Measurements from ENCODE around the gene VAMP5. TPM values are rescaled to one million over a fixed set of nuclear protein-coding genes. Genes with fewer than 3 reads are reported as not detected.

Gene VAMP5, protein sequence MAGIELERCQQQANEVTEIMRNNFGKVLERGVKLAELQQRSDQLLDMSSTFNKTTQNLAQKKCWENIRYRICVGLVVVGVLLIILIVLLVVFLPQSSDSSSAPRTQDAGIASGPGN
- 85.5 and 129 TPM in 2 replicates for total RNA-seq

DNA sequence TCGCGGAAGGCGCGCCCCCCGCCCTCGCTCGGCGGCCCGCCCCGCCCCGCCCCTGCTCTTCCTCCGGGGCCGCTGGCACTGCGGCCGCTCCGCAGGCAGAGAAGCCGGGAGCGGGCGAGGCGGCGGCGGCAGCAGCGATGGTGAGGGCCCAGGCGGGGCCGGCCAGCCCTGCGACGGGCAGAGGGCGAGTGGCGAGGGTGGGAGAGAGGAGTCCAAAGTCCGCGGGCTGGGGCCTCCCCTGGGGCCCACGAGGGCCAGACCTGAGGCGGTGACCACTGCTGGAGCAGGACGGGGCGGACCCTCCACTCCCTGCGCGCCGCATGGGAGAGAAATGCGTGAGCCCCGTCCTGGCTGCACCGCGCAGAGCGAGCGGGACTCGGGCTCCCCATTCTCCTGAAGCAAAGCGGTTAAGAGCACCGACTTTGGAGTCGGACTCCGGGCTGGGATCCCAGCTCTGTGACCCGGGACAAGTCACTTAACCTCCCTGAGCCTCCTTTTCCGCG lies at the start of gene VAMP5:
Gene VAMP5, plus strand, starts transcription at position 78 of the 503 bp plus-strand sequence. Its CDS starts 60 bp downstream, at position 138.

DNA sequence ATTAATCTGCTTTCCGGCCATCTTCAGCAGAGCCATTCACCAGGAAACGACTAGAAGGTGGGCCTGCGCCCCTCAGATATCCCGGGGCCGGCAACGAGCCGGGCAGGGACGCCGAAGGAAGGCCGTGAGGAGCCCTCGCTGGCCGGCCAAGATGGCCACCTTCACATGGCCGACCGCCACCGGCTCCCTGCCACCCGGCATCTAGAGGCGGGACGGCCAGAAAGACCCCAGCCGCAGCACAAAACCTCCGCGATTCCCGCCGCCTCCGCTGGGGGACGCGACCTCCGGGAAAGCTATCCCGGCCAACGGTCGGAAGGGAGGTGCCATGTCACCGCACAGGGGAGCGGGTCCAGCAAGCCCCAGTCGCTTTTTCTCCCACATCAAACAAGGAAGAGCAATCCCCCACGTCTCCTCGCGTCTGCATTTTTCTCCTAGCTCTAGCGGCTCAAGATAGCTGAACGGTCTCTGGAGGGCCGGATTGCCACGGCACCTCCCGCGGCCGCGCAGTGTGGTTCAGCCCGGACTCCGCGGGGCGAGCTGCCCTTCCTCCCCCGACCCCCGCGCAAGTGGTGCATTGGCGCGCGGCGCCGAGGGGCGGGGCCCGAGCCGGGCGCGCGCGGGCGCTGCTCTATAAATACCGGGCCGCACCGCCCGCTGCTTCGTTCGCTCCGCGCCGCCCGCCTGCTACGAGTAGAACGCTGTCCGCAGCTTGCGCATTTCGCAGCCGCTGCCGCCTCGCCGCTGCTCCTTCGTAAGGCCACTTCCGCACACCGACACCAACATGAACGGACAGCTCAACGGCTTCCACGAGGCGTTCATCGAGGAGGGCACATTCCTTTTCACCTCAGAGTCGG lies 45.5 kb upstream of the VAMP5 start, which contains the start of gene MAT2A:
Gene MAT2A, plus strand, starts transcription at position 662 of the 854 bp plus-strand sequence. Its CDS starts 120 bp downstream, at position 782.

DNA sequence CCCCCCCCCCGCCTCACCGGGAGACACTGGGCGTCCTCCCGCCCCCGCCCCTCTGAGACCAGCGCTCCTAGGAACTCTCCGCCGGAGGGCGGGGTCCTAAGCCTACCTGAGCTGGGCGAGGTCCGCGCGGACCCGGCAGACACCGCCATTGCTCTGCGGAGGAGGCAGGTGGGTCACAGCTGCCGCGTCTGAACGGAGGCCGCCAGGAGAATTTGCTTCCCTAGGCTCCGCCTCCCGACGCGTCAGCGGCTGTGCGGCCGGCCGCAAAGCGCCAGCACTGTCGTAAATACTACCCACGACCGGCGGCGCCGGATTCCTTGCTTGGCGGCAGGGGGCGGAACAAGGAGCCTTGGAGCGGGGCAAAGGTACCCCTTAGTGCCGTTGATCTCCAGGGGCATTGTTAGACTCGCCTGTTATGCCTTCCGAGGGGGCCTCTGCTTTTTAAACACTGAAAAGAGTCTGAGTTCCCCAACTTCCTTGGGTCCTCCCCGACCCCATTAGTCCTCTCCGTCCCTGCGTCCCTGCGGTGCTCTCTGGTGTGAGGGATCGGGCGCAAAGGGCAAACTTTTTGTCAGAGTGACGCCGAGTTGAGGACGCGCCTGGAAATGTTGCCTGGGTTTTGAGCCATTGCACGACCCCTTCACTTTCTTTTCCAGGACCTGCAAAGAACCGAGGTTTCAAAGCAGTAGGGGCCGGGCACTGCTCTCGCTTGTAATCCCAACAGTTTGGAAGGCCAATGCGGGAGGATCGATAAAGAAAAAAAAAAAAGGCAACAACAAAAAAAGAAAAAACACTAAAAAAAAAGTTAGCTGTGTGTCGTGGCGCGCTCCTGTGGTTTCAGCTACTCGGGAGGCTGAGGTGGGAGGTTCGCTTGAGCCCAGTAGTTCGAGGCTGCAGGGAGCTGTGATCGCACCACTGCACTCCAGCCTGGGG lies 22.7 kb upstream of the VAMP5 start, which contains the start of gene GGCX:
Gene GGCX, minus strand, starts transcription at position 214 of the 933 bp plus-strand sequence. Its CDS starts 65 bp downstream, at position 149.

DNA sequence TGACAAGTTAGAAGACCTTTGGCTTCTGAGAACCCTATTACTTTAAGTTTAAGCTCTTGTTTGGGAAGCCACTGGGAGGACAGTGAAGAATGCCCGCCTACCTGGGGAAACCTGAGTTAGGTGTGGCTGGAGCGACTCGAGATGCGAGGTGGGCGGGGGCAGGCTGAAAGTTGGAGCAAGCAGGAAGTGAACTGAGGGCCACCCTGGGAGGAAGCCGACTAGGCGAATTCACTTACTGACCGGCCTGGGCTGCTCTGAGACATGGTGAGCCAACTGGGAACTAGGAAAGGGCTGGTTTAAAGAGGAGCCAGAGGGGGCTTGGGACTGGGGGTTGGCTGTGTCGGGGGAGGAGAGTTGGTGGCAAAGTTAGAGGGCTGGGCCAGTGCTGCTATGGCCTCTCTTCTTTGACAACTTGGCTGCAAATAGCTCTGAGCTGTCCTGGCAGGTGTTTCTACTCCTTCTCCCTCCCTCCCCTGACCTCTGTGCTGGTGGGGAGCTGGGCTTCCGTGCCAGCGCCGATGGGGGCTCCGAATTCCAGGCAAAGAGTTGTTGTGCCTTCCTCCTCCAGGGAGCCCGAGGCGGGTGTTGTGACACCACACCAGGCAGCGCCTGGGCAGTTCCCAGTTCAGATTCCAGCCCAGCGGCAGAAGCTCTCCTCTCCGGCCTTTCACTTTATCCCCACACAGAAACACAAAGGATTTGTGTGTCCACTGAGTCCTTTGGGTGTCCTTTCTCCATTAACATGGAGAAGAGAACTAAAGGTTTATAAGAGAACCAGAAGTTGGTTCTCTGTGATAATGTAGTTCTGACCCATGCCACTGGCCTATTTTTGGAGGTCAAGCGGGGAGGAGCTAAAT lies 6.6 kb upstream of the VAMP5 start, which contains the start of gene VAMP8:
Gene VAMP8, plus strand, starts transcription at position 201 of the 857 bp plus-strand sequence. Its CDS starts 61 bp downstream, at position 262.

DNA sequence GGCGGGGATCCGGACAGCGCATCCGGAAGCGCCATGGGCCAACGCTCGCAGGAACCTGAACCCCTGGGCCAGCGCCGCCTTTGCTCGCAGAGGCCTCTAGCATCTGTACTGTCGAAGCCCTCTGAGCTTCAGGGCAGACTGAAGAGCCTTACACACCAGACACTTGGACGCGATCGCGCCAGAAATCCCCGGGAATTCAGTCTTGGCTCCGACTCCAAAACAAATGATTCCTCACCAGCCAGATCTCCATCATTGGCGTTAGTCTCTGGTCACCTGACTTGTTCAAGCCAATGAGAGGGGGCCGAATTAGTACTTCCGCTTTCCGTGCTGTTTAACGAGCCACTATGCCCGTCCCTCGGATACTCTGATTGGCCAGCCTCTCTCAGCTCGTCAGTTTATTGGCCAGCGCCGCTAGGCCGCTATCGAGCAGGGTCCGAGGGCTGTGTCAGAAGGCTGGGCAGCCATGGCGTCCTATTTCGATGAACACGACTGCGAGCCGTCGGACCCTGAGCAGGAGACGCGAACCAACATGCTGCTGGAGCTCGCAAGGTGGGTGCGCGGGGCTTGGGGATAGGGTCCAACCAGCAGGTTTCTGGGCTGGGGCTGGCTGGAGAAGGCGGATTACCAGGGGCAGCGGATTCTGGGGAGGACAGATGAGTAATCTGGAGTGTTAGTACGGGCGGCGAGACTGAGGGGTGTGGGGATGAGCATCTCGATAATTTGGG lies 11.2 kb downstream of the VAMP5 start, which contains the start of gene RNF181:
Gene RNF181, plus strand, starts transcription at position 445 of the 725 bp plus-strand sequence. Its CDS starts 19 bp downstream, at position 464.

DNA sequence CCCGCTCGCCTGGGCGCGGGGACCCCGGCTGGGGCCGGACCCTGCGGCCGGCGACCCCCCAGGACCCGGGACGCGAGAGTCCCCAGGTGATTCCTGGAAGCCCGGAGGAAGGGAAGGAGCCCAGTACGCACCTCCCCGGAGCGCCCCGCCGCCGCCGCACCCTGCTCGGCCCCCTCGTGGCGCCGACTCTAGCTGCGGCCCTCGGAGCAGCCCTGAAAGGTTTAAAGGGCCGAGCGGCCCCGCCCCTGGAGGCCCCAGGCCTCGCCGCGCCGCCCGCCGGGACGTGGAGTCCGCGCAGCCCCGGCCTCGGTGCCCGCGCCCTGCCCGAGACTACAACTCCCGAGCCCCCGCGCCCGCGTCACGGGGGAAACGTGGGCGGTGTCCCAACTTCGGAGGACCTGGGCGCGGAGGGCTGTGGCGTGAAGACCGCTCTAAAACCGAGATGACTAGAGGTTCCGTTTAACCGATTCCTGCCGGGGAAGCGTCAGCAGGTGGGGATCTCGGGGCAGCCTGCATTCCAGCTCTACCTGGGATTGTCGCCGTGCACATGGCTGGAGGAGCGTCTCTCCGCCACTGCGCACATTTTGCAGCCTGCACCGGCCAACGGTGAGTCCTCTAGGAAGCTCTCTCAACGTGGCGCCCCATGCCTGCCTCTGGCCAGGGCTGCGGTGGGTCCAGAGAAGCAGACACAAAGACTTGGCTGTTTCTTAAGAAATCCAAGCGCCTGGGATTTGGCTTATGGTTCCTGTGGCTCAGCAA lies 18.4 kb downstream of the VAMP5 start, which contains the start of gene TMEM150A:
Gene TMEM150A, minus strand, starts transcription at position 223 of the 759 bp plus-strand sequence. CDS start 750 bp downstream, outside the sequence.

DNA sequence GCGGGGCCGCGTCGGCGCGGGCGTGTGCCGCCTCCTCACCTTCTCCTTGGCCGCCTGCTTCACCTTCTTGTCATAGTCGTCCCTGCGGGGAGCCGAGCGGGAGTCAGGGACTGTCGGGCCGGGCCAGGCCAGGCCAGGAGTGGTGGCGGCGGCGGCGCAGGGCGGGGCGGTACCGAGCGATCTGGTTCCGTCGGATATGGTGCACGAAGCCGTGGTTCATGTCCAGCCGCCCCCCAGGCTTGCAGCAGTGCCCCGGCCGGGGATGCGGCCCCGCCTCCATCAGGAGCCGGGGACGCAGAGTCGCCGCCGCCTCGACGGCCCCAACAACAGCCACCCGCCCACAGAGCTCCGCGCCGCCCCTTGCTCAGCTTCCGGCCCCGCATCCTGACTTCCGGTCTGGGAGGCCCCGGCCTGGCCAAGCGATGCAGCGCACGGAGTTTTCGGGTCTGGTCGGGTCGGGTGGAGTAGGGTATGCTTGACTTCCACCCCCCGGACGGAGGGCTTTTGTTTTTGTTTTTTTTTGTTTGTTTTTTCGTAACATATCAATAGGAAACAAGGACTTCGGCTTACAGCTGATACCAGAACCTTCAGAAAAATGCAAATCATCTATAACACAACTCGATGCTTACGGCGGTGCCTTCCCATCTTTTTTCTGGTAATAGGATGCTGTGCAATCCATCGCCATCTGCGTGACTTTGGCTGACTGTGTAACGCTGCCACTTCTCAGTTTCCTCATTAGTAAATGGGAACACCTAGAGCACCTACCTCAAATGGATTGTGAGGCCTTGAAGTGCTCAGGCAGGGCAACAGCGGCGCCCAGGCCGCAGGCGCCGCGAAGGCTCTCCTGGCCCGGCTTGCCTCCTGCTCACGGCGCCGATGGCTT lies 27.7 kb downstream of the VAMP5 start, which contains the start of gene C2orf68:
Gene C2orf68, minus strand, starts transcription at position 362 of the 883 bp plus-strand sequence. Its CDS starts 82 bp downstream, at position 280.

Other genes with a start within 250 kb of the VAMP5 start
- gene RETSAT, start 229.9 kb upstream of the VAMP5 start, total RNA-seq: 51.2 and 74.9 TPM in 2 replicates
- gene ELMOD3, start 229.7 kb upstream of the VAMP5 start, total RNA-seq: 9.7 and 16.4 TPM in 2 replicates
- 28.0 and 102 TPM in 2 replicates for gene CAPG, start 174.1 kb upstream of the VAMP5 start, total RNA-seq
- gene SH2D6, start 165.7 kb upstream of the VAMP5 start, total RNA-seq: 0.16 and 0.19 TPM in 2 replicates
- 37.7 and 139 TPM in 2 replicates for gene MAT2A, start 45.3 kb upstream of the VAMP5 start, total RNA-seq
- 21.2 and 57.1 TPM in 2 replicates for gene GGCX, start 22.9 kb upstream of the VAMP5 start, total RNA-seq
- gene VAMP8, start 6.8 kb upstream of the VAMP5 start, total RNA-seq: 6.2 and 10.1 TPM in 2 replicates
- 174 and 204 TPM in 2 replicates for gene RNF181, start 11.3 kb downstream of the VAMP5 start, total RNA-seq
- 2.4 and 9.8 TPM in 2 replicates for gene TMEM150A, start 18.3 kb downstream of the VAMP5 start, total RNA-seq
- 14.2 and 17.4 TPM in 2 replicates for gene C2orf68, start 27.6 kb downstream of the VAMP5 start, total RNA-seq
- 32.4 and 38.7 TPM in 2 replicates for gene USP39, start 31.8 kb downstream of the VAMP5 start, total RNA-seq
- not detected in 2 replicates for gene SFTPB, start 83.8 kb downstream of the VAMP5 start, total RNA-seq
- not detected in 2 replicates for gene GNLY, start 109.9 kb downstream of the VAMP5 start, total RNA-seq
- gene ATOH8, start 169.6 kb downstream of the VAMP5 start, total RNA-seq: 25.1 and 31.7 TPM in 2 replicates